GM12892 (cell line): Measurements from ENCODE around the gene MACROD2.

Source experiments
- POLR2A ChIP-seq: IDR thresholded peaks from 2 replicates; pipeline ENCODE4 v1.6.1; 2011; ENCODE audit warnings: low read depth, low read length, control low read depth
- POLR2AphosphoS5 ChIP-seq: IDR thresholded peaks from 2 replicates; pipeline ENCODE4 v1.6.1; 2011; ENCODE audit warnings: low read depth, low read length, control low read depth
- TAF1 ChIP-seq: IDR thresholded peaks from 2 replicates; pipeline ENCODE4 v1.6.1; 2011; ENCODE audit warnings: low read depth, mild to moderate bottlenecking, control low read depth, low read length, borderline replicate concordance

DNA sequence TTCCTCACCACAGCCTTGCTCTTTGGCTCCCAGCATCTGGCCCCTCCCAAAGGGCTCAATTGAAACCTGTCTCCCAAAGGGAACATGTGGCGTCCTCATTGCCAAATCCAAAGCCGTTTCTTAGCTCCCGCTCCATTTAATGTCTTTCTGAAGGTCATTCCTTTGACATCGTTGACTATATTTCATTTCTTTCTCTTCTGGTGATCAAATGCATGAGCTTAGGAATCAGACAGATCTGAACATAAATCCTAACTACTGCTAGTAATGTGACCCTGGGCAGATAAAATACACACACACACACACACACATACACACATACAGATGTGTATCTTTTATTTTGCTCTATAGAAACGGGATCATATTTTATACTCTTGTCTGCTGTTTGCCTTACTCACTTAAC is 1306.8 kb downstream of the MACROD2 start:
- TF ChIP-seq POLR2A = no peak
- TF ChIP-seq POLR2AphosphoS5 = no peak
- TF ChIP-seq TAF1 = no peak
